ENCODE measurements around the gene PDCL2. TPM values are rescaled to one million over a fixed set of nuclear protein-coding genes. Genes with fewer than 3 reads are reported as not detected.
"Not testable (repeated sequence)": the region's sequence is repeated elsewhere in the genome, so short reads cannot be mapped to it uniquely, and the experiment has no call there.

Gene PDCL2
- total RNA-seq, 1 donor from 2014 or later, result not detected

DNA sequence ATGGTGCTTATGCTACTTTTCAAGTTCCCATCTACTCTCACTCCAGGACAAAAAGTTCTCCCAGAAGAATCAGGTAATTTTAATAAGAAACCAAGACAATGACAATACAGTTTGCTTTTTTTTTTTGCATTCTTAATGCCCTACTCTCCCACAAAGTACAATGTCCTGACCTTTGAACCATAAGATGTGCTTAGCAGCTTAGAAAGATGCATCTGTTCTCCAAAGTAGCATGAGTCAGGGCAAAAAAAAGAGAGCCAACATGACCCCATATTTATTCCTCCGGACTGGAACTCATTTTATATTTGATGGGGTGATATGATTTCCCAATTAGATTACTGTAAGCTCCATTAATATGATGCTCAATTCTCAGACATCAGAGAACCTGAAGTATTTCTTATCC lies 16.5 kb upstream of the PDCL2 start:
- Histone ChIP-seq H3K4me3 (ENCODE audit: low read depth, low read length) (no peak overlapping the region), H3K36me3 (ENCODE audit: control insufficient read depth, insufficient read depth, low read length) (no peaks in the 10 kb centered on the region), H3K27me3 (ENCODE audit: control insufficient read depth, insufficient read depth, low read length) (no peaks in the 10 kb centered on the region)
- TF ChIP-seq, protein P1, sequence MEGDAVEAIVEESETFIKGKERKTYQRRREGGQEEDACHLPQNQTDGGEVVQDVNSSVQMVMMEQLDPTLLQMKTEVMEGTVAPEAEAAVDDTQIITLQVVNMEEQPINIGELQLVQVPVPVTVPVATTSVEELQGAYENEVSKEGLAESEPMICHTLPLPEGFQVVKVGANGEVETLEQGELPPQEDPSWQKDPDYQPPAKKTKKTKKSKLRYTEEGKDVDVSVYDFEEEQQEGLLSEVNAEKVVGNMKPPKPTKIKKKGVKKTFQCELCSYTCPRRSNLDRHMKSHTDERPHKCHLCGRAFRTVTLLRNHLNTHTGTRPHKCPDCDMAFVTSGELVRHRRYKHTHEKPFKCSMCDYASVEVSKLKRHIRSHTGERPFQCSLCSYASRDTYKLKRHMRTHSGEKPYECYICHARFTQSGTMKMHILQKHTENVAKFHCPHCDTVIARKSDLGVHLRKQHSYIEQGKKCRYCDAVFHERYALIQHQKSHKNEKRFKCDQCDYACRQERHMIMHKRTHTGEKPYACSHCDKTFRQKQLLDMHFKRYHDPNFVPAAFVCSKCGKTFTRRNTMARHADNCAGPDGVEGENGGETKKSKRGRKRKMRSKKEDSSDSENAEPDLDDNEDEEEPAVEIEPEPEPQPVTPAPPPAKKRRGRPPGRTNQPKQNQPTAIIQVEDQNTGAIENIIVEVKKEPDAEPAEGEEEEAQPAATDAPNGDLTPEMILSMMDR (IDR thresholded peaks at IDR 0.05; ENCODE audit: insufficient read depth, low read length, poor library complexity, severe bottlenecking), result no peak
- no peak for DNase-seq (ENCODE audit: low read depth)

- Histone ChIP-seq H3K27me3 (ENCODE audit: control insufficient read depth, insufficient read depth, low read length) (no peaks in the 10 kb centered on the region), H3K4me3 (ENCODE audit: low read depth, low read length) (no peak overlapping the region), H3K36me3 (ENCODE audit: control insufficient read depth, insufficient read depth, low read length) (no peaks in the 10 kb centered on the region)
- no peak for DNase-seq (ENCODE audit: low read depth)
- TF ChIP-seq, protein P1 (IDR thresholded peaks at IDR 0.05; ENCODE audit: insufficient read depth, low read length, poor library complexity, severe bottlenecking), result no peak
Measured at GRCh38 chr4:55604996-55605395, 13.0 kb upstream of the PDCL2 start.

DNA sequence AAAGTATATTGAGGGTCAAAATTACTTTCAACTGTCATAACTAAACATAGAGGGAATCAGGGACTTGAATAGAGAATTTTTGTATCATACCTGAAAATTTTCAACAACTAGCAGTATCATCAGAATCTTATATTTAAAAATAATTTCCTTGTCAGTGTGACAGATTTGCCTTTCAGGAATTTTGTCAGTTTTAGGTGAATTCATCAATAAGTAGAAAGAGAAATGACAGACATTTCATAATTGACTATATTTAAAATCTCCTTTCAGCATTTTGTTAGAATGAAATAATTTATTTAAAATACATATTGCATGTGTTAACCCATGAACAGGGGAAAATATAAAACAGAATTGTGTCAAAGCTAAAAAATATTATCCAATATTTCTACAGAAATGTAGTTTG lies 8.6 kb upstream of the PDCL2 start:
- H3K36me3 ChIP-seq (ENCODE audit: control insufficient read depth, insufficient read depth, low read length), result no peaks in the 10 kb centered on the region
- no peak overlapping the region for H3K4me3 ChIP-seq (ENCODE audit: low read depth, low read length)
- DNase-seq (ENCODE audit: low read depth), result no peak
- TF ChIP-seq, protein P1 (IDR thresholded peaks at IDR 0.05; ENCODE audit: insufficient read depth, low read length, poor library complexity, severe bottlenecking), result no peak
- H3K27me3 ChIP-seq (ENCODE audit: control insufficient read depth, insufficient read depth, low read length), result no peaks in the 10 kb centered on the region

- Histone ChIP-seq H3K36me3 (ENCODE audit: control insufficient read depth, insufficient read depth, low read length) (no peaks in the 10 kb centered on the region), H3K27me3 (ENCODE audit: control insufficient read depth, insufficient read depth, low read length) (no peaks in the 10 kb centered on the region), H3K4me3 (ENCODE audit: low read depth, low read length) (no peak overlapping the region)
- no peak for DNase-seq (ENCODE audit: low read depth)
- TF ChIP-seq, protein P1 (IDR thresholded peaks at IDR 0.05; ENCODE audit: insufficient read depth, low read length, poor library complexity, severe bottlenecking), result no peak
Measured at GRCh38 chr4:55598641-55599040, 6.6 kb upstream of the PDCL2 start.

- Histone ChIP-seq H3K36me3 (ENCODE audit: control insufficient read depth, insufficient read depth, low read length) (no peaks in the 10 kb centered on the region), H3K4me3 (ENCODE audit: low read depth, low read length) (no peak overlapping the region), H3K27me3 (ENCODE audit: control insufficient read depth, insufficient read depth, low read length) (no peaks in the 10 kb centered on the region)
- TF ChIP-seq, protein P1 (IDR thresholded peaks at IDR 0.05; ENCODE audit: insufficient read depth, low read length, poor library complexity, severe bottlenecking), result no peak
- no peak for DNase-seq (ENCODE audit: low read depth)
Measured at GRCh38 chr4:55588160-55588559, 3.9 kb downstream of the PDCL2 start.

GRCh38 chr4:55582773-55583172 lies 9.3 kb downstream of the PDCL2 start:
- H3K4me3 ChIP-seq (ENCODE audit: low read depth, low read length); DNase-seq (ENCODE audit: low read depth); H3K27me3 ChIP-seq (ENCODE audit: control insufficient read depth, insufficient read depth, low read length); H3K36me3 ChIP-seq (ENCODE audit: control insufficient read depth, insufficient read depth, low read length): not testable (repeated sequence)

Data from kidney epithelial cell (primary cell).